Measurements from ENCODE around the gene SERPINI1. TPM values are rescaled to one million over a fixed set of nuclear protein-coding genes. Genes with fewer than 3 reads are reported as not detected.

SERPINI1 gene
- total and polyA plus RNA-seq, 4 donors, result 8.9 to 13.8 (median 12.7) TPM

DNA sequence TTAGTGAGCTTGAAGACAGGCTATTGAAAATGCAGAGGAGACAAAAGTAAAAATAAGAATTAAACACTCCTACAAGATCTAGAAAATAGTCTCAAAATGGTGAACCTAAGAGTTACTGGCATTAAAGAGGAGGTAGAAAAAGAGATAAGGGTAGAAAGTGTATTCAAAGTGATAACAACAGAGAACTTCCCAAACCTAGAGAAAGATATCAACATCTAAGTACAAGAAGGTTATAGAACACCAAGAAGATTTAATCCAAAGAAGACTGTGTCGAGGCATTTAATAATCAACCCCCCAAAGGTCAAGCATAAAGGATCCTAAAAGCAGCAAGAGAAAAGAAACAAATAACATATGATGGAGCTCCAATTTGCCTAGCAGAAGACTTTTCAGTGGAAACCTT is 24.1 kb upstream of the SERPINI1 start:
- H3K27ac ChIP-seq (ENCODE audit: low read depth in 1 of 2, low read length in 2 of 2), result no peak overlapping the region
- no peak overlapping the region for H3K4me3 ChIP-seq (ENCODE audit: low read length in 2 of 2)
- ATAC-seq (ENCODE audit: low FRiP score) (no peak), DNase-seq (no peak)
- WGBS, 2 donors, result 96 to 99% methylated on average over 1 of the region's 1 CpG
- no peaks in the 10 kb centered on the region for H3K9me3 ChIP-seq (ENCODE audit: control insufficient read depth, low read length)
- H3K27me3 ChIP-seq (ENCODE audit: control insufficient read depth in 1 of 2, insufficient read depth in 2 of 2, low read length in 1 of 2), result no peaks in the 10 kb centered on the region
- H3K4me1 ChIP-seq (ENCODE audit: control insufficient read depth in 1 of 2, insufficient read depth in 2 of 2, low read length in 2 of 2), result no peaks in the 10 kb centered on the region
- peaks cover 2 to 3% of the 10 kb centered on the region in 2 donors for H3K36me3 ChIP-seq (ENCODE audit: control insufficient read depth in 1 of 2, insufficient read depth in 2 of 2, low read length in 1 of 2)
- intact Hi-C loops (cut with DNase I), result no loop called here

DNA sequence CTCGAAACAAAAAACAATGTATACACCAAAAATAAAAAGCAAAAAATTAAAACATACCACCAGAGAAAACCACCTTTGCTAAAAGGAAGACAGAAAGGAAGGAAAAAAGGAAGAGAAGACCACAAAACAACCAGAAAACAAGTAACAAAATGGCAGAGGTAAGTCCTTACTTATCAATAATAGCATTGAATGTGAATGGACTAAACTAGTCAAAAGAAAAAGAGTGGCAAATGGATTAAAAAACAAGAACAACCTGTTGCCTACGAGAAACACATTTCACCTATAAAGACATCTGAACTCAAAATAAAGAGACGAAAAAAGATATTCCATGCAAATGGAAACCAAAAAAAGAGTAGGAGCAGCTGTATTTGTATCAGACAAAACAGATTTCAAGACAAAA is 23.1 kb upstream of the SERPINI1 start:
- 95 to 98% methylated on average over 3 of the region's 3 CpGs for WGBS, 2 donors
- intact Hi-C loops (cut with DNase I), result no loop called here

GRCh38 chr3:167714871-167715270 is 20.6 kb upstream of the SERPINI1 start:
- intact Hi-C loops (cut with DNase I), result no loop called here
- DNase-seq (no peak), ATAC-seq (ENCODE audit: low FRiP score) (no peak)
- H3K27me3 ChIP-seq (ENCODE audit: control insufficient read depth in 1 of 2, insufficient read depth in 2 of 2, low read length in 1 of 2), result no peaks in the 10 kb centered on the region
- WGBS, 2 donors, result 99 to 100% methylated on average over 1 of the region's 1 CpG
- no peak overlapping the region for H3K27ac ChIP-seq (ENCODE audit: low read depth in 1 of 2, low read length in 2 of 2)
- no peaks in the 10 kb centered on the region for H3K9me3 ChIP-seq (ENCODE audit: control insufficient read depth, low read length)
- no peak overlapping the region for H3K4me3 ChIP-seq (ENCODE audit: low read length in 2 of 2)
- no peaks in the 10 kb centered on the region for H3K4me1 ChIP-seq (ENCODE audit: control insufficient read depth in 1 of 2, insufficient read depth in 2 of 2, low read length in 2 of 2)
- H3K36me3 ChIP-seq (ENCODE audit: control insufficient read depth in 1 of 2, insufficient read depth in 2 of 2, low read length in 1 of 2), result peaks cover under 1 to 2% of the 10 kb centered on the region in 2 donors

More for the DNA sequence above, 23.1 kb upstream of the SERPINI1 start:
- H3K9me3 ChIP-seq (ENCODE audit: control insufficient read depth, low read length), result no peaks in the 10 kb centered on the region
- H3K36me3 ChIP-seq (ENCODE audit: control insufficient read depth in 1 of 2, insufficient read depth in 2 of 2, low read length in 1 of 2), result peaks cover 2 to 3% of the 10 kb centered on the region in 2 donors
- H3K4me3 ChIP-seq (ENCODE audit: low read length in 2 of 2), result no peak overlapping the region
- no peaks in the 10 kb centered on the region for H3K27me3 ChIP-seq (ENCODE audit: control insufficient read depth in 1 of 2, insufficient read depth in 2 of 2, low read length in 1 of 2)
- H3K4me1 ChIP-seq (ENCODE audit: control insufficient read depth in 1 of 2, insufficient read depth in 2 of 2, low read length in 2 of 2), result no peaks in the 10 kb centered on the region
- no peak overlapping the region for H3K27ac ChIP-seq (ENCODE audit: low read depth in 1 of 2, low read length in 2 of 2)
- DNase-seq (no peak), ATAC-seq (ENCODE audit: low FRiP score) (no peak)

DNA sequence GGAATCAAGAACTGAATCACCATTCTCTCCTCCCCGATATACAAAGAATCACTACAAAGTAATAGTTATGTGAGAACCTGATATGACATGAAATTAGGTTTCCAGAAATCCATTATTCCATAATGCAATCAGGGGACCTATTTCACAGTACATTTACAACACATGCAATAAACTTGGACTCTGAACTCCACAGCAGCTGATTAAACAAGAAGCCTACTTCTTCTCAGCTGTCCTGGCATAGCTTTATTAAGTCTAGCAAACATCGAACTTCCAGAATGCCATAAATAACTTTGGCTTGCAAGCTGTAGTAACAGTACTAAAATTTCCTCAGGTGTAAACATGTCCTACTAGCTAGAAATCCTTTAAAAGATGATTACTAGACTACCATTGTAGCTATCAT is 18.6 kb upstream of the SERPINI1 start:
- no peak for DNase-seq

DNA sequence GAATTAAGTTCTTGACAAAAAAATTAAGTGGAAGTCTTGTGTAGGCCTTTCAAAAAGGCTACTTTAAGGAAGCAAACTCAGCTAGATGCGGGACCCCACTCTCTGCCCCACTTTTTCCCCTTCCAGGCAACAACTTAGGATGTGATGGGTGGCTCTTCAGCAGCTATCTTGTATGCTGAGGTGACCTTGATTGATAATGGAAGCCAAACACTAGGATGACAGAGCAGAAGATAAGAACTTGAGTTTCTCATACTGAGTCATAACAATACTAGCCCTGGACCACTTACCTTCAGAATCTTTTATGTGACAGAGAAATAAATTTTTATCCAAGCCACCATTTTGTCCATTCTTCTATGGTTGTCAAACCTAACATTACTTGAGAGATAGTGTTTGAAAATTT is 16.9 kb upstream of the SERPINI1 start:
- no peak for ATAC-seq (ENCODE audit: low FRiP score)
- Histone ChIP-seq H3K4me1 (ENCODE audit: control insufficient read depth in 1 of 2, insufficient read depth in 2 of 2, low read length in 2 of 2) (no peaks in the 10 kb centered on the region), H3K27me3 (ENCODE audit: control insufficient read depth in 1 of 2, insufficient read depth in 2 of 2, low read length in 1 of 2) (no peaks in the 10 kb centered on the region), H3K4me3 (ENCODE audit: low read length in 2 of 2) (no peak overlapping the region), H3K9me3 (ENCODE audit: control insufficient read depth, low read length) (no peaks in the 10 kb centered on the region), H3K27ac (ENCODE audit: low read depth in 1 of 2, low read length in 2 of 2) (no peak overlapping the region), H3K36me3 (ENCODE audit: control insufficient read depth in 1 of 2, insufficient read depth in 2 of 2, low read length in 1 of 2) (peaks cover 0 to 2% of the 10 kb centered on the region in 2 donors)
- intact Hi-C loops (cut with DNase I), result no loop called here
- WGBS, 2 donors, result 97 to 99% methylated on average over 1 of the region's 1 CpG
- DNase-seq, result no peak

More for the DNA sequence above, 18.6 kb upstream of the SERPINI1 start:
- no peaks in the 10 kb centered on the region for H3K27me3 ChIP-seq (ENCODE audit: control insufficient read depth in 1 of 2, insufficient read depth in 2 of 2, low read length in 1 of 2)
- no peak for ATAC-seq (ENCODE audit: low FRiP score)
- intact Hi-C loops (cut with DNase I), result no loop called here
- H3K4me1 ChIP-seq (ENCODE audit: control insufficient read depth in 1 of 2, insufficient read depth in 2 of 2, low read length in 2 of 2), result no peaks in the 10 kb centered on the region
- peaks cover 0 to 2% of the 10 kb centered on the region in 2 donors for H3K36me3 ChIP-seq (ENCODE audit: control insufficient read depth in 1 of 2, insufficient read depth in 2 of 2, low read length in 1 of 2)
- WGBS, 2 donors, result 11 to 51% methylated on average over 2 of the region's 2 CpGs
- no peak overlapping the region for H3K4me3 ChIP-seq (ENCODE audit: low read length in 2 of 2)
- H3K27ac ChIP-seq (ENCODE audit: low read depth in 1 of 2, low read length in 2 of 2), result no peak overlapping the region
- H3K9me3 ChIP-seq (ENCODE audit: control insufficient read depth, low read length), result no peaks in the 10 kb centered on the region

DNA sequence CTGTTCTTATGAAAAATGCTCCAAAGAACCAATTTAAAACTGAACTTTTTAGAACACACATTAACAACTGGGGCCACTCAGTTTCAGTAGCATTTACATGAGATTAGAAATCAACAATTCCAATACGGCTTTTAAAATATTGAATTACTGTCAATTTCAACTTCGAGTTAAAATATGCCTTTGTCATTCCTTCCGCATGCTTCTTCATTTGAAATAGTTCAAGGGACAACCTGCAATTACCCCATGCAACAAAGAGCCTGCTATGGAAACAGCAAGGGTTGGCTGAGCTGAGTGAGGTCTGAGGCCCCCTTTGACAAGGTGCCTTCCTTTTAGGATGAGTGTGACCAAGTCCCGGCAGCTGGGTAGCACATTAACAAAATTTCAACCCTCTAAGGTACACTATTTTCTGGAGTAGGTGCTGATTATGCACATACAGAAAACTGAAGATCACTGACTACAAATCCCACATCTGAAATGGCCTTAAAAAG is 12.5 kb upstream of the SERPINI1 start:
- no peak for DNase-seq
- Histone ChIP-seq H3K9me3 (ENCODE audit: control insufficient read depth, low read length) (no peaks in the 10 kb centered on the region), H3K4me3 (ENCODE audit: low read length in 2 of 2) (no peak overlapping the region), H3K4me1 (ENCODE audit: control insufficient read depth in 1 of 2, insufficient read depth in 2 of 2, low read length in 2 of 2) (no peaks in the 10 kb centered on the region), H3K27ac (ENCODE audit: low read depth in 1 of 2, low read length in 2 of 2) (no peak overlapping the region), H3K36me3 (ENCODE audit: control insufficient read depth in 1 of 2, insufficient read depth in 2 of 2, low read length in 1 of 2) (peaks cover 0 to 2% of the 10 kb centered on the region in 2 donors), H3K27me3 (ENCODE audit: control insufficient read depth in 1 of 2, insufficient read depth in 2 of 2, low read length in 1 of 2) (no peaks in the 10 kb centered on the region)
- intact Hi-C loops (cut with DNase I), result no loop called here
- no peak for ATAC-seq (ENCODE audit: low FRiP score)
- 86 to 92% methylated on average over 4 of the region's 4 CpGs for WGBS, 2 donors

GRCh38 chr3:167723872-167724271 is 11.6 kb upstream of the SERPINI1 start:
- intact Hi-C loops (cut with DNase I), result no loop called here
- Histone ChIP-seq H3K4me1 (ENCODE audit: control insufficient read depth in 1 of 2, insufficient read depth in 2 of 2, low read length in 2 of 2) (no peaks in the 10 kb centered on the region), H3K4me3 (ENCODE audit: low read length in 2 of 2) (no peak overlapping the region), H3K27me3 (ENCODE audit: control insufficient read depth in 1 of 2, insufficient read depth in 2 of 2, low read length in 1 of 2) (no peaks in the 10 kb centered on the region), H3K9me3 (ENCODE audit: control insufficient read depth, low read length) (no peaks in the 10 kb centered on the region), H3K36me3 (ENCODE audit: control insufficient read depth in 1 of 2, insufficient read depth in 2 of 2, low read length in 1 of 2) (no peaks in the 10 kb centered on the region), H3K27ac (ENCODE audit: low read depth in 1 of 2, low read length in 2 of 2) (no peak overlapping the region)
- WGBS, 2 donors, result 73 to 83% methylated on average over 3 of the region's 3 CpGs
- DNase-seq (no peak), ATAC-seq (ENCODE audit: low FRiP score) (no peak)

GRCh38 chr3:167728176-167728575 is 7.3 kb upstream of the SERPINI1 start:
- 53 to 54% methylated on average over 3 of the region's 3 CpGs for WGBS, 2 donors
- Histone ChIP-seq H3K27me3 (ENCODE audit: control insufficient read depth in 1 of 2, insufficient read depth in 2 of 2, low read length in 1 of 2) (no peaks in the 10 kb centered on the region), H3K27ac (ENCODE audit: low read depth in 1 of 2, low read length in 2 of 2) (no peak overlapping the region), H3K9me3 (ENCODE audit: control insufficient read depth, low read length) (no peaks in the 10 kb centered on the region), H3K36me3 (ENCODE audit: control insufficient read depth in 1 of 2, insufficient read depth in 2 of 2, low read length in 1 of 2) (no peaks in the 10 kb centered on the region), H3K4me3 (ENCODE audit: low read length in 2 of 2) (no peak overlapping the region), H3K4me1 (ENCODE audit: control insufficient read depth in 1 of 2, insufficient read depth in 2 of 2, low read length in 2 of 2) (no peaks in the 10 kb centered on the region)
- ATAC-seq (ENCODE audit: low FRiP score) (no peak), DNase-seq (no peak)
- intact Hi-C loops (cut with DNase I), result no loop called here

GRCh38 chr3:167728632-167729323 is 6.7 kb upstream of the SERPINI1 start:
- no peaks in the 10 kb centered on the region for H3K4me1 ChIP-seq (ENCODE audit: control insufficient read depth in 1 of 2, insufficient read depth in 2 of 2, low read length in 2 of 2)
- no peaks in the 10 kb centered on the region for H3K36me3 ChIP-seq (ENCODE audit: control insufficient read depth in 1 of 2, insufficient read depth in 2 of 2, low read length in 1 of 2)
- H3K27ac ChIP-seq (ENCODE audit: low read depth in 1 of 2, low read length in 2 of 2), result no peak overlapping the region
- no peak for ATAC-seq (ENCODE audit: low FRiP score)
- no peaks in the 10 kb centered on the region for H3K27me3 ChIP-seq (ENCODE audit: control insufficient read depth in 1 of 2, insufficient read depth in 2 of 2, low read length in 1 of 2)
- intact Hi-C loops (cut with DNase I), result no loop called here
- no peaks in the 10 kb centered on the region for H3K9me3 ChIP-seq (ENCODE audit: control insufficient read depth, low read length)
- 56 to 61% methylated on average over 3 of the region's 3 CpGs for WGBS, 2 donors
- no peak overlapping the region for H3K4me3 ChIP-seq (ENCODE audit: low read length in 2 of 2)
- no peak for DNase-seq

Data from aorta (tissue), 5 donors.